Effector memory CD8-positive, alpha-beta T cell (primary cell): ENCODE results near the gene C17orf107.

ENCODE experiments used
- ATAC-seq: fragments of 150-1000 bp; cut with Tn5 transposase; replicated peaks from 2 replicates; pipeline ENCODE4 v1.10.0; 2021; ENCODE audit warnings: mild to moderate bottlenecking, moderate library complexity
- DNase-seq, 3 experiments: peaks; one replicate each; pipeline ENCODE4 v3.0.0; 2021
- H3K27ac Mint-ChIP-seq, 2 donors: one replicate each; pipeline ENCODE4 v1.8.0; 2022; ENCODE audit warnings: mild to moderate bottlenecking in 2 of 2, mixed read lengths in 2 of 2, moderate library complexity in 2 of 2
- H3K27me3 Mint-ChIP-seq, 2 donors: one replicate each; pipeline ENCODE4 v1.8.0; 2022; ENCODE audit warnings: mixed read lengths in 2 of 2
- H3K36me3 Mint-ChIP-seq: one replicate; pipeline ENCODE4 v1.8.0; 2022; ENCODE audit warnings: mild to moderate bottlenecking, moderate library complexity, mixed read lengths; ENCODE audit not compliant: insufficient read depth
- H3K4me1 Mint-ChIP-seq, 2 donors: one replicate each; pipeline ENCODE4 v1.8.0; 2022; ENCODE audit warnings: low read depth in 2 of 2, mixed read lengths in 2 of 2
- H3K4me3 Mint-ChIP-seq, 2 donors: one replicate each; pipeline ENCODE4 v1.8.0; 2022; ENCODE audit warnings: mild to moderate bottlenecking in 2 of 2, mixed read lengths in 2 of 2, moderate library complexity in 2 of 2
- H3K9me3 Mint-ChIP-seq, 2 donors: one replicate each; pipeline ENCODE4 v1.8.0; 2022; ENCODE audit warnings: mixed read lengths in 2 of 2

C17orf107 gene

GRCh38 chr17:4938688-4939545, 39.6 kb downstream of the C17orf107 start:
- Mint-ChIP-seq H3K4me3 (peak overlapping the region; percentile 94), H3K4me1 (peaks cover 54 to 55% of the 10 kb centered on the region in 2 donors), H3K9me3 (no peaks in the 10 kb centered on the region), H3K27me3 (no peaks in the 10 kb centered on the region), H3K36me3 (peaks cover 48% of the 10 kb centered on the region), H3K27ac (peak overlapping the region; percentile 93)
- DNase-seq, result no peak
- no peak for ATAC-seq

GRCh38 chr17:4939546-4939795, 40.1 kb downstream of the C17orf107 start:
- ATAC-seq (peak; percentile 1), DNase-seq (no peak)
- peak overlapping the region; percentile 94 for H3K4me3 Mint-ChIP-seq
- peaks cover 54 to 55% of the 10 kb centered on the region in 2 donors for H3K4me1 Mint-ChIP-seq
- H3K27ac Mint-ChIP-seq, result peak overlapping the region; percentile 93
- no peaks in the 10 kb centered on the region for H3K9me3 Mint-ChIP-seq
- no peaks in the 10 kb centered on the region for H3K27me3 Mint-ChIP-seq
- H3K36me3 Mint-ChIP-seq, result peaks cover 46% of the 10 kb centered on the region

GRCh38 chr17:4939796-4940554, 40.6 kb downstream of the C17orf107 start, which contains the start of the genes RNF167 and SLC25A11:
Gene RNF167 (plus strand): TSS chr17:4940268. CDS start chr17:4940910, 642 bp downstream.
Gene SLC25A11 (minus strand): TSS chr17:4940046. CDS start chr17:4939910, 136 bp downstream.
- no peaks in the 10 kb centered on the region for H3K9me3 Mint-ChIP-seq
- DNase-seq (peak; percentile 93 to 98 (median 95)), ATAC-seq (peak; percentile 84)
- H3K27me3 Mint-ChIP-seq, result no peaks in the 10 kb centered on the region
- H3K4me1 Mint-ChIP-seq, result peaks cover 57 to 58% of the 10 kb centered on the region in 2 donors
- H3K36me3 Mint-ChIP-seq, result peaks cover 51% of the 10 kb centered on the region
- peak within 1 kb of the TSS; percentile 94 for H3K4me3 Mint-ChIP-seq
- H3K27ac Mint-ChIP-seq, result peak within 1 kb of the TSS; percentile 93

GRCh38 chr17:4940555-4941318, 41.4 kb downstream of the C17orf107 start:
- ATAC-seq, result no peak
- H3K36me3 Mint-ChIP-seq, result peaks cover 58% of the 10 kb centered on the region
- H3K4me1 Mint-ChIP-seq, result peaks cover 64% of the 10 kb centered on the region in 2 donors
- peak overlapping the region; percentile 93 for H3K27ac Mint-ChIP-seq
- no peaks in the 10 kb centered on the region for H3K9me3 Mint-ChIP-seq
- no peaks in the 10 kb centered on the region for H3K27me3 Mint-ChIP-seq
- H3K4me3 Mint-ChIP-seq, result peak overlapping the region; percentile 94
- DNase-seq, result no peak

GRCh38 chr17:4941319-4941610, 41.9 kb downstream of the C17orf107 start:
- Mint-ChIP-seq H3K9me3 (no peaks in the 10 kb centered on the region), H3K4me1 (peaks cover 61 to 67% of the 10 kb centered on the region in 2 donors), H3K4me3 (peak overlapping the region; percentile 94), H3K27ac (peak overlapping the region; percentile 93), H3K27me3 (no peaks in the 10 kb centered on the region), H3K36me3 (peaks cover 60% of the 10 kb centered on the region)
- ATAC-seq (no peak), DNase-seq (no peak)

- Mint-ChIP-seq H3K27me3 (no peaks in the 10 kb centered on the region), H3K4me1 (peaks cover 69 to 72% of the 10 kb centered on the region in 2 donors), H3K4me3 (peak overlapping the region; percentile 94), H3K27ac (peak overlapping the region; percentile 71 to 93), H3K9me3 (no peaks in the 10 kb centered on the region), H3K36me3 (peaks cover 66% of the 10 kb centered on the region)
- DNase-seq (no peak), ATAC-seq (no peak)
These were observed 43.6 kb downstream of the C17orf107 start for GRCh38 chr17:4942760-4943508.

- Mint-ChIP-seq H3K4me3 (peak overlapping the region; percentile 94), H3K9me3 (no peaks in the 10 kb centered on the region), H3K27me3 (no peaks in the 10 kb centered on the region), H3K36me3 (peaks cover 71% of the 10 kb centered on the region), H3K4me1 (peaks cover 62% of the 10 kb centered on the region in 2 donors), H3K27ac (peak overlapping the region; percentile 71 to 94)
- DNase-seq, result peak in 2 of 3 experiments; percentile 35 to 39
- peak; percentile 8 for ATAC-seq
These were observed 44.8 kb downstream of the C17orf107 start for GRCh38 chr17:4944163-4944553.

- ATAC-seq (no peak), DNase-seq (no peak)
- Mint-ChIP-seq H3K4me3 (peak overlapping the region; percentile 94), H3K9me3 (no peaks in the 10 kb centered on the region), H3K27ac (peak overlapping the region; percentile 94 to 95), H3K27me3 (no peaks in the 10 kb centered on the region), H3K4me1 (peaks cover 59 to 60% of the 10 kb centered on the region in 2 donors), H3K36me3 (peaks cover 73% of the 10 kb centered on the region)
These were observed 45.3 kb downstream of the C17orf107 start for GRCh38 chr17:4944554-4945175.

- ATAC-seq (peak; percentile 25), DNase-seq (peak; percentile 59 to 65 (median 61))
- no peaks in the 10 kb centered on the region for H3K27me3 Mint-ChIP-seq
- peaks cover 68% of the 10 kb centered on the region for H3K36me3 Mint-ChIP-seq
- peaks cover 61 to 63% of the 10 kb centered on the region in 2 donors for H3K4me1 Mint-ChIP-seq
- no peaks in the 10 kb centered on the region for H3K9me3 Mint-ChIP-seq
- H3K4me3 Mint-ChIP-seq, result peak overlapping the region; percentile 94
- H3K27ac Mint-ChIP-seq, result peak overlapping the region; percentile 94 to 95
These were observed 46.0 kb downstream of the C17orf107 start for GRCh38 chr17:4945176-4945943.

GRCh38 chr17:4945944-4946280, 46.6 kb downstream of the C17orf107 start:
- H3K36me3 Mint-ChIP-seq, result peaks cover 64% of the 10 kb centered on the region
- no peak for ATAC-seq
- H3K4me3 Mint-ChIP-seq, result peak overlapping the region; percentile 94
- H3K4me1 Mint-ChIP-seq, result peaks cover 64 to 65% of the 10 kb centered on the region in 2 donors
- H3K27me3 Mint-ChIP-seq, result no peaks in the 10 kb centered on the region
- H3K9me3 Mint-ChIP-seq, result no peaks in the 10 kb centered on the region
- peak overlapping the region; percentile 32 to 94 for H3K27ac Mint-ChIP-seq
- DNase-seq, result no peak

GRCh38 chr17:4946312-4946976, 47.1 kb downstream of the C17orf107 start:
- DNase-seq (no peak), ATAC-seq (no peak)
- Mint-ChIP-seq H3K36me3 (peaks cover 59% of the 10 kb centered on the region), H3K4me3 (peak overlapping the region; percentile 94), H3K4me1 (peaks cover 63 to 64% of the 10 kb centered on the region in 2 donors), H3K27ac (peak overlapping the region; percentile 32 to 94), H3K27me3 (no peaks in the 10 kb centered on the region), H3K9me3 (no peaks in the 10 kb centered on the region)
